GM12874 (cell line): Measurements from ENCODE around the gene PCBP3.

Experiments used
- CTCF ChIP-seq: IDR thresholded peaks from 2 replicates; pipeline ENCODE4 v1.5.1; 2011; ENCODE audit warnings: low read depth, mild to moderate bottlenecking, control low read depth, low read length, moderate library complexity; ENCODE audit not compliant: insufficient read depth

Gene PCBP3

DNA sequence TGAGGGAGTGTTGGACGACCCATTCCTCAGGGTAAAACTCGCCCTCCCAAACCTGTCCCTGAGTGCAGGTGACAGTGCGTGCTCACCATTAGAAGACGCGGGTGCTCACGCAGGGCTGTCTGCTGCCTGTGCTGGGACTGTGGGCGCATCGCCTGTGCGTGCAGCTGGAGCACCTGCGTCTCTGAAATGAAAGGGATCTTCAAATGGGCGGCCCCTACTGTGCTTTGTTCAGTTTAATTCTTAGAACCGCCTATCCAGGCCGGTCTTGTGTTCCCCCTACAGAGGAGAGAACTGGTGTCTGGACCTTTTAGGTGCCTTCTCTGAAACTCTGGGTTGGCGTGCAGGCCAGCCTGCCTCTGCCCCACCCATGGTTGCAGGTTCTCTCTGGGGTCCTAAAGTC, 125.8 kb downstream of the PCBP3 start:
- TF ChIP-seq CTCF: no peak

DNA sequence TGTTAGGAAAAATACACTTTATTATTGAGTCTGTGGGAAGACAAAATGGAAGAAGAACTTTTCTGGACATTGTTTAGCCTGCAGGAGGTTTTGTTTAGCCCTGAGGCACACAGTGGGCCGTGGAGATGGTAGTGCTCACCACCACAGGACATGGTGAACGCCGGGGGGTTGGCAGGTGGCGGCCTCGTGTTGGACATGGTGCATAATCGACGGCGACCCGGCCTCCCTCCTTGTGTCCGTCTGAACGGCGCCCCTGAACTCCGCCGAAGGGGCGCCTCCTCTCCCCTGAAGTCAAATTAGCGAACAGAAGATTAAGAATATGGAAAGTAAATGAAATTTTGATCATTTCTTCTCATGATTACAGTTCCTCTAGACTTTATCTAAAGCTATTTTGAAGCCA, 126.4 kb downstream of the PCBP3 start:
- TF ChIP-seq CTCF: no peak

GRCh38 chr21:45772180-45772579, 128.7 kb downstream of the PCBP3 start:
- no peak for TF ChIP-seq CTCF

DNA sequence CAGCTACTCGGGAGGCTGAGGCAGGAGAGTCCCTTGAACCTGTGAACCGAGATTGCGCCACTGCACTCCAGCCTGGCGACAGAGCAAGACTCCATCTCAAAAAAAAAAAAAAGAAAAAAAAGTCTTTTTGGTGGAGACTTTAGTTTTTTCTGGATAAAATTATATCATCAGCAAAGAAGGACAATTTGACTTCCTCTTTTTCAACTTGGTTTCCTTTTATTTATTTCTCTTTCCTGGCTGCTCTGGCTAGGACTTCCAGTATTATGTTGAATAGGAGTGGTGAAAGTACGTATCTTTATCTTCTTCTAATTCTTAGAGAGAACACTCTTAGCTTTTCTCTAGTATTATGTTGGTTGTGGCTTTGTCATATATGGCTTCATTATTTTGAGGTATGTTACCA, 130.8 kb downstream of the PCBP3 start:
- TF ChIP-seq CTCF: no peak

DNA sequence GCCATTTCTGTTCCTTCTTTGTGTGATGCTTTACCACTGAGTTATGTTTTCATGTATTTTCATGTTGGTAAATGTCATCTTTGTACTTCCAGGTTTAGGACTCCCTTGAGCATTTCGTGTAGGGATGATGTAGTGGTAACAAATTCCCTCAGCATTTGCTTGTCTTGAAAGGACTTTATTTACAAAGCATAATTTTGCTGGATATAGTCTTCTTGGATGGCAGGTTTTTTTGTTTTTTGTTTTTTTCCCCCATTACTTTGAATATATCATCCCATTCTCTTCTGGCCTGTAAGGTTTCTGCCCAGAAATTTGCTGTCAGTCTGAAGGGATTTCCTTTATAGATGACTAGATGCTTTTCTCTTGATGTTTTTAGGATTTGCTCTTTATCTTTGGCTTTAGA, 133.4 kb downstream of the PCBP3 start:
- TF ChIP-seq CTCF: no peak

- no peak for TF ChIP-seq CTCF
Measured at GRCh38 chr21:45778686-45779085, 135.2 kb downstream of the PCBP3 start.

- no peak for TF ChIP-seq CTCF
Measured at GRCh38 chr21:45779226-45779625, 135.7 kb downstream of the PCBP3 start.

DNA sequence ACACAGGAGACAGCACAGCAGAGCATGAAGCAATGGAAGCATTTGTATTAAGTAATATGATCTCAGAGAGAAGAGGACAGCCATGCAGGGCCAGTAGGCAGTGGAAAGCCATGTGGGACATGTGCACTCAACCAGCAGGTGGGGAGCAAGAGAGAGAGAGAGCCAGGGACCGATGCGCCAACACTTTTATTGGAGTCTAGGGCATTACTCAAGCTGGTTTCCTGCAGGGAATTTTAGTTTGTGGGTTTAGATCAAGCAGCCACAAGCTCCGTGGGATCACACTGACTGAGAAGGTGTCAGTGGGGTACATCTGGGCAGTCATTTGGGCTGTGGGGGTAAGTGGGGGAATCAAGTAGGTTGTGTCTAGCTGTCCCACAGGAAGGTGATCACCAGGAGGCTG, 137.1 kb downstream of the PCBP3 start:
- TF ChIP-seq CTCF: no peak
